ENCODE measurements around the gene KCNMB1.

The KCNMB1 gene

DNA sequence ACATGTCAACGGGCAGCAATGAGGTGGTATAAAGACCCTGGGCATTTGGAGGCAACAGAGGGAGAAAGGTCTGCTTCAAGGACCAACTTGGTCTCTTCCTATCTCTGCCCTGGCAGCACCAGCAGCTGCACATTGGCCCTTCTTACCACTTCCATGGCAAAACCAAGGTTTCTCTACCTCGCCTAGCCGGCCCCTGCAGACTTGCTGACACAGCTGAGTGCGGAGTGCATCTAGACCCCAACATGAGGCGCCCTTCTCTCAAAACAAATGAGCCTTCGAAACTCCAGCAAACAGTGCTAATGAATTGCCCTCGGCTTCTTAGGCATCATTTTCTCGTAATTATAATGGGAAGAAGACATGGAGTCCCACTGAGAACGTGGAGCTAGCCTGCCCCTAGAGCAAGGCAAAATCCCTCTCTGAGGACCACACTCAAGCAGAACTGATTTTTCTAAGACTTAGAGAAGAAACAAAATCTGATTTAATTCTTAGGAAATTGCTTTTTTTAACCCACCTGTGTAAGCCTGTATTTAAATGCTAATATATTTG is 42.1 kb downstream of the KCNMB1 start:
- no peak overlapping the region for H3K4me3 ChIP-seq (ENCODE audit: low read depth, low read length)
- TF ChIP-seq, protein P1, sequence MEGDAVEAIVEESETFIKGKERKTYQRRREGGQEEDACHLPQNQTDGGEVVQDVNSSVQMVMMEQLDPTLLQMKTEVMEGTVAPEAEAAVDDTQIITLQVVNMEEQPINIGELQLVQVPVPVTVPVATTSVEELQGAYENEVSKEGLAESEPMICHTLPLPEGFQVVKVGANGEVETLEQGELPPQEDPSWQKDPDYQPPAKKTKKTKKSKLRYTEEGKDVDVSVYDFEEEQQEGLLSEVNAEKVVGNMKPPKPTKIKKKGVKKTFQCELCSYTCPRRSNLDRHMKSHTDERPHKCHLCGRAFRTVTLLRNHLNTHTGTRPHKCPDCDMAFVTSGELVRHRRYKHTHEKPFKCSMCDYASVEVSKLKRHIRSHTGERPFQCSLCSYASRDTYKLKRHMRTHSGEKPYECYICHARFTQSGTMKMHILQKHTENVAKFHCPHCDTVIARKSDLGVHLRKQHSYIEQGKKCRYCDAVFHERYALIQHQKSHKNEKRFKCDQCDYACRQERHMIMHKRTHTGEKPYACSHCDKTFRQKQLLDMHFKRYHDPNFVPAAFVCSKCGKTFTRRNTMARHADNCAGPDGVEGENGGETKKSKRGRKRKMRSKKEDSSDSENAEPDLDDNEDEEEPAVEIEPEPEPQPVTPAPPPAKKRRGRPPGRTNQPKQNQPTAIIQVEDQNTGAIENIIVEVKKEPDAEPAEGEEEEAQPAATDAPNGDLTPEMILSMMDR (IDR thresholded peaks at IDR 0.05; ENCODE audit: borderline replicate concordance, insufficient read depth, low read depth, low read length) = no peak

DNA sequence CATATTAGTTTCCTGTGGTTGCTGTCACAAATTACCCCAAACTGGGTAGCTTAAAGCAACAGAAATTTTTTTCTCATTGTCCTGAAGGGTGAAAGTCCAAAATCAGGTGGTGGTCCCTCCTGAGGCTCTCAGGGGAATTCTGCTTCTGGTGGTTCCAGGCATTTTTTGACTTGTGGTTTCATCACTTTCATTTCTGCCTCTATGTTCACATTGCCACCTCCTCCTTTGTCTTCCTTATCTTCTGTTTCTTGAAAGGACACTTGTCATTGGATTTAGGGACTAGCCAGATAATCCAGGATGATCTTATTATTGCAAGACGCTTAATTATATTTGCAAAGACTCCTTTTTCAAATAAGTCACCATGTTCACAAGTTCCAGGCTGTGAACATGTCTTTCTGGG is 43.2 kb downstream of the KCNMB1 start:
- no peak overlapping the region for H3K4me3 ChIP-seq (ENCODE audit: low read depth, low read length)
- TF ChIP-seq, protein P1 (IDR thresholded peaks at IDR 0.05; ENCODE audit: borderline replicate concordance, insufficient read depth, low read depth, low read length) = no peak

DNA sequence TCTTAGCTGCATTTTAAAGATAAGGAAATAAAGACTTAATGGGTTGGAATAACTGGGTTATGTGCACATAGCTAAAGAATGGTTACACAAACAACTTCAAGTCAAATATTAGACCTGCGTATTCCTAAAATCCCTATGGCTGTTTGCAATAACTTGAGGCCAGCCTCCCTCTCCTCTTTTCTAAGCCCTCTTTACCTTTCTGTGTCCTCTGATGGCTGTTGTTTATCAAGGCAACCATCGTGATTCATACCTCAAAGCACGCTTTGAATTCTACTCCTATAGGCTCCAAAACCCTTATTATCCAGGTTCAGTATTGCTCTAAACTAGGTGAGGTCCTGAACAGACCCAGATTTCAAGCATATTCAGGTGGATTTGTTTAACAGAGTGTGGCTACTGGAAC is 46.0 kb downstream of the KCNMB1 start:
- no peak overlapping the region for H3K4me3 ChIP-seq (ENCODE audit: low read depth, low read length)
- TF ChIP-seq, protein P1 (IDR thresholded peaks at IDR 0.05; ENCODE audit: borderline replicate concordance, insufficient read depth, low read depth, low read length) = no peak

DNA sequence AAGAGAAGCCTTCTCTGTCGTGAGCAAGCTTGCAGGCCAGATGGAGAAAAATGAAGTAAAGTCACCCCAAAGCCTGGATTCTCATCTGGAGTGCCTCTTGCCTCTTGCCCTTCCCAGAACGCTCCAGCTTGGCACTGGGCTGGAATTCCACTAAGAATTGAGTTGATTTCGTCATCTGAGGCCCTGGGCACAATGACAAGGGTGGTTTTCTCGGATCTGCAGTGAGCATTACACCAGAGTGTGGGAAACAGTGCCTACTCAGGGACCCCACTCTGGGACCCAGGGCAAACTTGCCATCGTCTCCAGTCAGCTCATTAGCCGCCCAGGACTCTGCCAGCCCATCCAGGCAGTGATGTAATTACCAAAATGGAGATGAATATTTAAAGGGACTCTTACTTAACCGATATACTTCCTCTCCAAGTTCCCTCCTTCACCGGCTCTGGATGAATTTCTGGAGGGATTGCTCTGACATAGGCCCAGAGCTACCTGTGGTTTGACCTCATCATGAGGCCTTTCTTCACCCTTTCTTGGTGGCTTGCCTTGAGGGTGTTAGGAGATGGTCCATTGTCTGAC is 46.9 kb downstream of the KCNMB1 start:
- H3K4me3 ChIP-seq (ENCODE audit: low read depth, low read length) = no peak overlapping the region
- TF ChIP-seq, protein P1 (IDR thresholded peaks at IDR 0.05; ENCODE audit: borderline replicate concordance, insufficient read depth, low read depth, low read length) = no peak

DNA sequence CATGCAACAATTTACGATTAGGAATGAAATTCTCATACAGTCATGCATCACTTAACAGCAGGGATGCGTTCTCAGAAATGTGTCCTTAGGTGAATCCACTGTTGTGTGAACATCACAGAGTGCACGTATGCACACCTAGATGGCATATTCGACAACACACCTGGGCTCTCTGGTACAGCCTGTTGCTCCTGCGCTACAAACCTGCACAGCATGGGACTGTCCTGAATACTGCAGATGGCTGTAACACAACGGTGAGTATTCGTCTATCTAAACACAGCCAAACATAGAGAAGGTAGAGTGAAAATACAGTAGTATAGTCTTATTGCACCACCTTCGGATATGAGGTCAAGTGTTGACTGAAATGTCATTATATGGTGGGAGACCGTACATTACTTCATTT is 47.6 kb downstream of the KCNMB1 start:
- TF ChIP-seq, protein P1 (IDR thresholded peaks at IDR 0.05; ENCODE audit: borderline replicate concordance, insufficient read depth, low read depth, low read length) = no peak

DNA sequence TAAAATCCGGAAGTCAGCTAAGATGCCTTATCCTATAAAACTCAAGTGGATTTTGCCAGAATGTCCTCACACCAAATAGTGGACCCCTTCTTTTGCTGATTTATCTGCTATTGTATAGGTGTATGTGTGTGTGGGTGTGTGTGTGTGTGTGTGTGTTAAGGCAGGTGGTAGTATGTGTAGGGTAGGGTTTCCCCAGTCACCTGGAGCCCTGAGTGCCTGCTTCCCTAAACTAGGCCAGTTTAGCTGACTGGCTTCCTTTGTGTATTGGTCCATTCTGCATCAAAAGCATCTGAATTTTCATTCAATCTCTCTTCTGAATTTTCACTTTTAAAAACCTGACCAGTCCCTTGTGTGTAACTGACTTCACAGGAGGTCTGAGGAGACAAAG is 49.4 kb downstream of the KCNMB1 start:
- TF ChIP-seq, protein P1 (IDR thresholded peaks at IDR 0.05; ENCODE audit: borderline replicate concordance, insufficient read depth, low read depth, low read length) = no peak
- H3K4me3 ChIP-seq (ENCODE audit: low read depth, low read length) = no peak overlapping the region

More for the DNA sequence above, 47.6 kb downstream of the KCNMB1 start:
- H3K4me3 ChIP-seq (ENCODE audit: low read depth, low read length) = no peak overlapping the region

All from GM12875 (cell line).